RWPE2 (cell line): ENCODE results near the gene HOPX.
A peak's percentile ranks its signal among the peaks of the same experiment; 100 is the strongest.
"Not testable (repeated sequence)": the region's sequence is repeated elsewhere in the genome, so short reads cannot be mapped to it uniquely, and the experiment has no call there.

Experiments used
- ATAC-seq: fragments of 200-7000 bp; cut with Tn5 transposase; 3 replicates; pipeline ENCODE4 v1.9.1; 2021; ENCODE audit warnings: low read depth
- DNase-seq: peaks from one replicate; pipeline ENCODE4 v3.0.0-alpha.2; 2020; ENCODE audit warnings: low spot score
- H3K27ac ChIP-seq: fragments of 450-650 bp; 2 replicates; pipeline ENCODE4 v1.5.1; 2017; ENCODE audit warnings: mild to moderate bottlenecking; ENCODE audit not compliant: poor library complexity, severe bottlenecking
- H3K27me3 ChIP-seq: fragments of 250-450 bp; sonication (Bioruptor Pico); 2 replicates; pipeline ENCODE4 v1.5.1; 2021; ENCODE audit warnings: mild to moderate bottlenecking, moderate library complexity; ENCODE audit not compliant: insufficient read depth, poor library complexity, severe bottlenecking
- H3K36me3 ChIP-seq: fragments of 250-450 bp; sonication (Bioruptor Pico); 2 replicates; pipeline ENCODE4 v1.5.1; 2020; ENCODE audit warnings: low read depth, mild to moderate bottlenecking, moderate library complexity
- H3K4me1 ChIP-seq: fragments of 250-450 bp; sonication (Bioruptor Pico); 2 replicates; pipeline ENCODE4 v1.5.1; 2021; ENCODE audit warnings: mild to moderate bottlenecking, moderate library complexity; ENCODE audit not compliant: insufficient read depth, poor library complexity, severe bottlenecking
- H3K4me3 ChIP-seq: fragments of 250-450 bp; sonication (Bioruptor Pico); 2 replicates; pipeline ENCODE4 v1.5.1; 2021; ENCODE audit warnings: mild to moderate bottlenecking, moderate library complexity; ENCODE audit not compliant: severe bottlenecking
- H3K9me3 ChIP-seq: fragments of 250-450 bp; sonication (Bioruptor Pico); 2 replicates; pipeline ENCODE4 v1.5.1; 2021; ENCODE audit warnings: mild to moderate bottlenecking, moderate library complexity; ENCODE audit not compliant: severe bottlenecking
- TF ChIP-seq, protein P1 (sequence below): fragments of 450-650 bp; IDR thresholded peaks from one replicate; pipeline ENCODE4 v1.5.1; 2017; ENCODE audit warnings: mild to moderate bottlenecking, moderate library complexity; ENCODE audit not compliant: poor library complexity, severe bottlenecking

Gene HOPX

GRCh38 chr4:56698329-56698728 lies 17.2 kb upstream of the HOPX start:
- H3K27ac ChIP-seq: no peak overlapping the region
- DNase-seq: no peak
- TF ChIP-seq, protein P1, sequence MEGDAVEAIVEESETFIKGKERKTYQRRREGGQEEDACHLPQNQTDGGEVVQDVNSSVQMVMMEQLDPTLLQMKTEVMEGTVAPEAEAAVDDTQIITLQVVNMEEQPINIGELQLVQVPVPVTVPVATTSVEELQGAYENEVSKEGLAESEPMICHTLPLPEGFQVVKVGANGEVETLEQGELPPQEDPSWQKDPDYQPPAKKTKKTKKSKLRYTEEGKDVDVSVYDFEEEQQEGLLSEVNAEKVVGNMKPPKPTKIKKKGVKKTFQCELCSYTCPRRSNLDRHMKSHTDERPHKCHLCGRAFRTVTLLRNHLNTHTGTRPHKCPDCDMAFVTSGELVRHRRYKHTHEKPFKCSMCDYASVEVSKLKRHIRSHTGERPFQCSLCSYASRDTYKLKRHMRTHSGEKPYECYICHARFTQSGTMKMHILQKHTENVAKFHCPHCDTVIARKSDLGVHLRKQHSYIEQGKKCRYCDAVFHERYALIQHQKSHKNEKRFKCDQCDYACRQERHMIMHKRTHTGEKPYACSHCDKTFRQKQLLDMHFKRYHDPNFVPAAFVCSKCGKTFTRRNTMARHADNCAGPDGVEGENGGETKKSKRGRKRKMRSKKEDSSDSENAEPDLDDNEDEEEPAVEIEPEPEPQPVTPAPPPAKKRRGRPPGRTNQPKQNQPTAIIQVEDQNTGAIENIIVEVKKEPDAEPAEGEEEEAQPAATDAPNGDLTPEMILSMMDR: no peak

GRCh38 chr4:56696056-56696455 lies 15.0 kb upstream of the HOPX start:
- Histone ChIP-seq H3K4me1 (peaks cover 3% of the 10 kb centered on the region), H3K36me3 (no peaks in the 10 kb centered on the region), H3K27me3 (no peaks in the 10 kb centered on the region), H3K9me3 (no peaks in the 10 kb centered on the region), H3K4me3 (no peak overlapping the region), H3K27ac (peak overlapping the region; percentile 29)
- ATAC-seq (peak; percentile 71), DNase-seq (no peak)
- TF ChIP-seq, protein P1: no peak

More at GRCh38 chr4:56698329-56698728, 17.2 kb upstream of the HOPX start:
- no peaks in the 10 kb centered on the region for H3K27me3 ChIP-seq
- no peak for ATAC-seq
- H3K36me3 ChIP-seq: no peaks in the 10 kb centered on the region
- no peaks in the 10 kb centered on the region for H3K9me3 ChIP-seq
- H3K4me3 ChIP-seq: no peak overlapping the region
- peaks cover 3% of the 10 kb centered on the region for H3K4me1 ChIP-seq

- H3K9me3 ChIP-seq, DNase-seq, H3K36me3 ChIP-seq, ATAC-seq, H3K4me1 ChIP-seq, H3K4me3 ChIP-seq, H3K27ac ChIP-seq, H3K27me3 ChIP-seq: not testable (repeated sequence)
These were observed 12.4 kb upstream of the HOPX start for GRCh38 chr4:56693476-56693875.

GRCh38 chr4:56692576-56692975 lies 11.5 kb upstream of the HOPX start:
- ATAC-seq: no peak
- Histone ChIP-seq H3K4me3 (no peak overlapping the region), H3K27me3 (no peaks in the 10 kb centered on the region), H3K9me3 (no peaks in the 10 kb centered on the region), H3K4me1 (peaks cover 3% of the 10 kb centered on the region), H3K27ac (no peak overlapping the region), H3K36me3 (no peaks in the 10 kb centered on the region)
- TF ChIP-seq, protein P1: no peak
- DNase-seq: no peak

GRCh38 chr4:56691425-56691824 lies 10.3 kb upstream of the HOPX start:
- TF ChIP-seq, protein P1: no peak
- no peak overlapping the region for H3K4me3 ChIP-seq

More at GRCh38 chr4:56691425-56691824, 10.3 kb upstream of the HOPX start:
- ATAC-seq (no peak), DNase-seq (no peak)
- Histone ChIP-seq H3K4me1 (peaks cover 3% of the 10 kb centered on the region), H3K27ac (no peak overlapping the region), H3K36me3 (no peaks in the 10 kb centered on the region), H3K27me3 (no peaks in the 10 kb centered on the region), H3K9me3 (no peaks in the 10 kb centered on the region)
